Lower leg skin (tissue), 3 donors: ENCODE data around the gene FBXW2.

Source experiments
- POLR2A ChIP-seq, 2 donors: fragments of 450-650 bp; IDR thresholded peaks; one replicate each; pipeline ENCODE4 v1.6.1; 2016 to 2017; ENCODE audit warnings: antibody characterized with exemption in 2 of 2, mild to moderate bottlenecking in 1 of 2, moderate library complexity in 1 of 2
- TF ChIP-seq, protein P1 (sequence below), 3 donors: fragments of 450-650 bp; IDR thresholded peaks; one replicate each; pipeline ENCODE4 v1.5.1; 2016; ENCODE audit warnings: antibody characterized with exemption in 3 of 3, mild to moderate bottlenecking in 3 of 3, moderate library complexity in 2 of 3

- TF ChIP-seq, protein P1, sequence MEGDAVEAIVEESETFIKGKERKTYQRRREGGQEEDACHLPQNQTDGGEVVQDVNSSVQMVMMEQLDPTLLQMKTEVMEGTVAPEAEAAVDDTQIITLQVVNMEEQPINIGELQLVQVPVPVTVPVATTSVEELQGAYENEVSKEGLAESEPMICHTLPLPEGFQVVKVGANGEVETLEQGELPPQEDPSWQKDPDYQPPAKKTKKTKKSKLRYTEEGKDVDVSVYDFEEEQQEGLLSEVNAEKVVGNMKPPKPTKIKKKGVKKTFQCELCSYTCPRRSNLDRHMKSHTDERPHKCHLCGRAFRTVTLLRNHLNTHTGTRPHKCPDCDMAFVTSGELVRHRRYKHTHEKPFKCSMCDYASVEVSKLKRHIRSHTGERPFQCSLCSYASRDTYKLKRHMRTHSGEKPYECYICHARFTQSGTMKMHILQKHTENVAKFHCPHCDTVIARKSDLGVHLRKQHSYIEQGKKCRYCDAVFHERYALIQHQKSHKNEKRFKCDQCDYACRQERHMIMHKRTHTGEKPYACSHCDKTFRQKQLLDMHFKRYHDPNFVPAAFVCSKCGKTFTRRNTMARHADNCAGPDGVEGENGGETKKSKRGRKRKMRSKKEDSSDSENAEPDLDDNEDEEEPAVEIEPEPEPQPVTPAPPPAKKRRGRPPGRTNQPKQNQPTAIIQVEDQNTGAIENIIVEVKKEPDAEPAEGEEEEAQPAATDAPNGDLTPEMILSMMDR (IDR thresholded peaks at IDR 0.05): no peak
- TF ChIP-seq POLR2A (IDR thresholded peaks at IDR 0.05): no peak
Observed at GRCh38 chr9:120759755-120760400, 33.3 kb downstream of the FBXW2 start.
